Stimulated activated naive CD8-positive, alpha-beta T cell treated with anti-CD3 and anti-CD28 coated beads, Interleukin-15, amount 100 ng/mL, for 72 hours (primary cell): ENCODE results near the gene NPC2.

Experiments
- ATAC-seq: fragments of 150-1000 bp; cut with Tn5 transposase; 2 replicates; pipeline ENCODE4 v1.10.0; 2021; ENCODE audit warnings: mild to moderate bottlenecking, moderate library complexity
- DNase-seq, 2 donors: peaks; one replicate each; pipeline ENCODE4 v3.0.0; 2021 to 2022
- H3K27ac Mint-ChIP-seq, 2 donors: one replicate each; pipeline ENCODE4 v1.8.0; 2022; ENCODE audit warnings: mild to moderate bottlenecking in 2 of 2, mixed read lengths in 2 of 2, moderate library complexity in 2 of 2
- H3K27me3 Mint-ChIP-seq: one replicate; pipeline ENCODE4 v1.8.0; 2022; ENCODE audit warnings: mixed read lengths
- H3K4me1 Mint-ChIP-seq: one replicate; pipeline ENCODE4 v1.8.0; 2022; ENCODE audit warnings: mild to moderate bottlenecking, mixed read lengths
- H3K4me3 Mint-ChIP-seq, 2 donors: one replicate each; pipeline ENCODE4 v1.8.0; 2022; ENCODE audit warnings: mild to moderate bottlenecking in 2 of 2, mixed read lengths in 2 of 2, moderate library complexity in 1 of 2
- H3K9me3 Mint-ChIP-seq, 2 donors: one replicate each; pipeline ENCODE4 v1.8.0; 2022; ENCODE audit warnings: mixed read lengths in 2 of 2

Gene NPC2

GRCh38 chr14:74438351-74438915 is 54.7 kb downstream of the NPC2 start:
- Mint-ChIP-seq H3K4me3 (no peak overlapping the region), H3K9me3 (no peaks in the 10 kb centered on the region), H3K27me3 (peaks cover 27% of the 10 kb centered on the region), H3K27ac (no peak overlapping the region), H3K4me1 (no peaks in the 10 kb centered on the region)
- DNase-seq = no peak
- ATAC-seq = no peak

- DNase-seq = no peak
- Mint-ChIP-seq H3K9me3 (no peaks in the 10 kb centered on the region), H3K4me1 (no peaks in the 10 kb centered on the region), H3K4me3 (no peak overlapping the region), H3K27me3 (peaks cover 27% of the 10 kb centered on the region), H3K27ac (no peak overlapping the region)
- ATAC-seq = no peak
These were observed 55.5 kb downstream of the NPC2 start for GRCh38 chr14:74437496-74438053.

GRCh38 chr14:74434294-74434693 is 58.8 kb downstream of the NPC2 start:
- Mint-ChIP-seq H3K4me3 (no peak overlapping the region), H3K4me1 (no peaks in the 10 kb centered on the region), H3K27ac (no peak overlapping the region), H3K9me3 (no peaks in the 10 kb centered on the region), H3K27me3 (peaks cover 47% of the 10 kb centered on the region)
- ATAC-seq (no peak), DNase-seq (no peak)

- Mint-ChIP-seq H3K4me1 (peaks cover 5% of the 10 kb centered on the region), H3K4me3 (no peak overlapping the region), H3K9me3 (no peaks in the 10 kb centered on the region), H3K27ac (no peak overlapping the region), H3K27me3 (peaks cover 66% of the 10 kb centered on the region)
- ATAC-seq (no peak), DNase-seq (no peak)
These were observed 63.1 kb downstream of the NPC2 start for GRCh38 chr14:74429991-74430390.
